ENCODE results near the gene KCNK3.

- TF ChIP-seq CTCF (IDR thresholded peaks at IDR 0.05; ENCODE audit: insufficient read depth, low read length) = no peak
- TF ChIP-seq POLR2AphosphoS5 (IDR thresholded peaks at IDR 0.05; ENCODE audit: low read depth) = no peak
Measured at GRCh38 chr2:26658691-26659346, 33.7 kb upstream of the KCNK3 start.

Measured in HL-60 (cell line).